ENCODE data around the gene DUSP8. TPM values are rescaled to one million over a fixed set of nuclear protein-coding genes. Genes with fewer than 3 reads are reported as not detected.

The DUSP8 gene
- total RNA-seq, 4 donors from 2014 or later, result 2.5 to 8.5 (median 4.8) TPM

GRCh38 chr11:1521382-1522080 is 50.5 kb downstream of the DUSP8 start:
- DNase-seq (ENCODE audit: extremely low spot score), result no peak
- WGBS, result 88% methylated on average over 21 of the region's 21 CpGs
- TF ChIP-seq POLR2AphosphoS5 (IDR thresholded peaks at IDR 0.05) (no peak), POLR2A (IDR thresholded peaks at IDR 0.05; ENCODE audit: low read depth) (no peak), CTCF (IDR thresholded peaks at IDR 0.05) (no peak), EP300 (IDR thresholded peaks at IDR 0.05) (no peak)
- intact Hi-C loops (cut with DNase I), result loop anchor here (5.0 kb wide), 1 partner anchor 259 kb away; no protein-coding TSS in a partner anchor
- H3K27ac ChIP-seq (replicated peaks in 1 of 4), result no peak overlapping the region
- no peaks in the 10 kb centered on the region for H3K27me3 ChIP-seq
- H3K36me3 ChIP-seq, result peaks cover 0 to 5% (median 2%) of the 10 kb centered on the region in 4 donors
- peaks cover 51 to 80% (median 65%) of the 10 kb centered on the region in 4 donors for H3K4me1 ChIP-seq
- H3K9me3 ChIP-seq, result no peaks in the 10 kb centered on the region
- H3K4me3 ChIP-seq, result no peak overlapping the region

- Histone ChIP-seq H3K4me1 (peaks cover 49 to 80% (median 66%) of the 10 kb centered on the region in 4 donors), H3K4me3 (no peak overlapping the region), H3K27me3 (no peaks in the 10 kb centered on the region), H3K9me3 (no peaks in the 10 kb centered on the region), H3K27ac (replicated peaks in 1 of 4) (no peak overlapping the region), H3K36me3 (peaks cover 0 to 5% (median 2%) of the 10 kb centered on the region in 4 donors)
- DNase-seq (ENCODE audit: extremely low spot score), result no peak
- intact Hi-C loops (cut with DNase I), result loop anchor here (5.0 kb wide), 1 partner anchor 258 kb away; no protein-coding TSS in a partner anchor
- WGBS, result 46% methylated on average over 19 of the region's 19 CpGs
- no peak for TF ChIP-seq POLR2AphosphoS5 (IDR thresholded peaks at IDR 0.05)
- TF ChIP-seq CTCF (IDR thresholded peaks at IDR 0.05), result no peak
- no peak for TF ChIP-seq POLR2A (IDR thresholded peaks at IDR 0.05; ENCODE audit: low read depth)
- TF ChIP-seq EP300 (IDR thresholded peaks at IDR 0.05), result no peak
Measured at GRCh38 chr11:1520663-1521267, 51.3 kb downstream of the DUSP8 start.

GRCh38 chr11:1520209-1520662 is 51.8 kb downstream of the DUSP8 start:
- H3K4me1 ChIP-seq, result peaks cover 54 to 83% (median 70%) of the 10 kb centered on the region in 4 donors
- DNase-seq (ENCODE audit: extremely low spot score), result no peak
- no peaks in the 10 kb centered on the region for H3K27me3 ChIP-seq
- H3K9me3 ChIP-seq, result no peaks in the 10 kb centered on the region
- intact Hi-C loops (cut with DNase I), result loop anchor here (5.0 kb wide), 1 partner anchor 258 kb away; no protein-coding TSS in a partner anchor
- H3K27ac ChIP-seq (replicated peaks in 1 of 4), result no peak overlapping the region
- no peak overlapping the region for H3K4me3 ChIP-seq
- H3K36me3 ChIP-seq, result peaks cover 0 to 5% (median 2%) of the 10 kb centered on the region in 4 donors
- 71% methylated on average over 9 of the region's 13 CpGs for WGBS
- TF ChIP-seq POLR2A (IDR thresholded peaks at IDR 0.05; ENCODE audit: low read depth), result no peak
- no peak for TF ChIP-seq POLR2AphosphoS5 (IDR thresholded peaks at IDR 0.05)
- no peak for TF ChIP-seq CTCF (IDR thresholded peaks at IDR 0.05)
- no peak for TF ChIP-seq EP300 (IDR thresholded peaks at IDR 0.05)

- Histone ChIP-seq H3K27me3 (no peaks in the 10 kb centered on the region), H3K4me3 (no peak overlapping the region), H3K9me3 (no peaks in the 10 kb centered on the region), H3K36me3 (no peaks in the 10 kb centered on the region), H3K27ac (replicated peaks in 1 of 4) (no peak overlapping the region), H3K4me1 (peaks cover 64 to 87% (median 78%) of the 10 kb centered on the region in 4 donors)
- no peak for TF ChIP-seq CTCF (IDR thresholded peaks at IDR 0.05)
- no peak for TF ChIP-seq EP300 (IDR thresholded peaks at IDR 0.05)
- no peak for TF ChIP-seq POLR2AphosphoS5 (IDR thresholded peaks at IDR 0.05)
- TF ChIP-seq POLR2A (IDR thresholded peaks at IDR 0.05; ENCODE audit: low read depth), result no peak
- DNase-seq (ENCODE audit: extremely low spot score), result no peak
- intact Hi-C loops (cut with DNase I), result loop anchor here (5.0 kb wide), 1 partner anchor 257 kb away; no protein-coding TSS in a partner anchor
- WGBS, result 92% methylated on average over 17 of the region's 17 CpGs
Measured at GRCh38 chr11:1519028-1520010, 52.8 kb downstream of the DUSP8 start.

Data from esophagus muscularis mucosa (tissue), 4 donors.